Mesenchymal stem cell (in vitro differentiated cells and primary cell): ENCODE data around the gene SSU72.
"Not testable (repeated sequence)": the region's sequence is repeated elsewhere in the genome, so short reads cannot be mapped to it uniquely, and the experiment has no call there.

Experiments used
- DNase-seq: peaks from one replicate; pipeline ENCODE4 v3.0.0-alpha.2; 2013
- H2AFZ ChIP-seq: one replicate; pipeline ENCODE4 v1.6.1; 2013; ENCODE audit warnings: low read depth, mild to moderate bottlenecking, control low read depth, inconsistent platforms, low read length, moderate library complexity
- H2AK5ac ChIP-seq: 2 replicates; pipeline ENCODE4 v1.6.1; 2013; ENCODE audit warnings: low read length, moderate library complexity, mild to moderate bottlenecking, inconsistent platforms; ENCODE audit not compliant: severe bottlenecking
- H2BK120ac ChIP-seq: one replicate; pipeline ENCODE4 v1.6.1; 2013; ENCODE audit warnings: low read depth, mild to moderate bottlenecking, inconsistent platforms, low read length, moderate library complexity
- H2BK12ac ChIP-seq, 2 experiments: one replicate each; pipeline ENCODE4 v1.6.1; 2013; ENCODE audit warnings: inconsistent platforms in 2 of 2, low read length in 2 of 2, mild to moderate bottlenecking in 2 of 2, moderate library complexity in 2 of 2, control low read depth in 1 of 2
- H2BK15ac ChIP-seq: one replicate; pipeline ENCODE4 v1.6.1; 2013; ENCODE audit warnings: mild to moderate bottlenecking, low read depth, inconsistent platforms; ENCODE audit not compliant: poor library complexity, severe bottlenecking
- H2BK5ac ChIP-seq: 2 replicates; pipeline ENCODE4 v1.6.1; 2013; ENCODE audit warnings: low read depth, mild to moderate bottlenecking, low read length, control low read depth, inconsistent platforms; ENCODE audit not compliant: poor library complexity, severe bottlenecking
- H3K14ac ChIP-seq, 2 experiments: one replicate each; pipeline ENCODE4 v1.6.1; 2013; ENCODE audit warnings: inconsistent platforms in 2 of 2, low read length in 2 of 2, control low read depth in 1 of 2, mild to moderate bottlenecking in 1 of 2, moderate library complexity in 1 of 2
- H3K18ac ChIP-seq, 2 experiments: one replicate each; pipeline ENCODE4 v1.6.1; 2013; ENCODE audit warnings: inconsistent platforms in 2 of 2, low read length in 2 of 2, control low read depth in 1 of 2, low read depth in 1 of 2, mild to moderate bottlenecking in 1 of 2
- H3K23ac ChIP-seq, 2 experiments: one replicate each; pipeline ENCODE4 v1.6.1; 2013; ENCODE audit warnings: inconsistent platforms in 2 of 2, low read length in 2 of 2, mild to moderate bottlenecking in 2 of 2, moderate library complexity in 2 of 2, control low read depth in 1 of 2
- H3K27ac ChIP-seq: 2 replicates; pipeline ENCODE4 v1.5.1; 2013; ENCODE audit warnings: mild to moderate bottlenecking, moderate library complexity, low read length, control low read depth, inconsistent platforms; ENCODE audit not compliant: poor library complexity, severe bottlenecking
- H3K27me3 ChIP-seq, 2 experiments: 2 replicates each; pipeline versions ENCODE4 v1.6.1 to v1.7.0; 2013; ENCODE audit warnings: low read length in 2 of 2, mild to moderate bottlenecking in 2 of 2, moderate library complexity in 2 of 2, control low read depth in 1 of 2, inconsistent platforms in 1 of 2; ENCODE audit not compliant: control insufficient read depth in 1 of 2, insufficient read depth in 1 of 2
- H3K36me3 ChIP-seq, 2 experiments: 2 replicates each; pipeline versions ENCODE4 v1.6.1 to v1.7.0; 2013; ENCODE audit warnings: low read length in 2 of 2, control low read depth in 1 of 2, inconsistent platforms in 1 of 2, low read depth in 1 of 2, mild to moderate bottlenecking in 1 of 2; ENCODE audit not compliant: insufficient read depth in 2 of 2, control insufficient read depth in 1 of 2
- H3K4ac ChIP-seq, 2 experiments: one replicate each; pipeline ENCODE4 v1.6.1; 2013; ENCODE audit warnings: inconsistent platforms in 2 of 2, low read length in 2 of 2, mild to moderate bottlenecking in 2 of 2, moderate library complexity in 2 of 2, control low read depth in 1 of 2, low read depth in 1 of 2
- H3K4me1 ChIP-seq: 2 replicates; pipeline ENCODE4 v1.6.1; 2013; ENCODE audit warnings: low read depth, low read length, control low read depth; ENCODE audit not compliant: control insufficient read depth, insufficient read depth
- H3K4me2 ChIP-seq: 2 replicates; pipeline ENCODE4 v1.6.1; 2013; ENCODE audit warnings: low read length, mild to moderate bottlenecking, inconsistent platforms; ENCODE audit not compliant: poor library complexity, severe bottlenecking
- H3K4me3 ChIP-seq, 2 experiments: 2 replicates each; pipeline versions ENCODE4 v1.5.1 to v1.7.0; 2013; ENCODE audit warnings: low read length in 2 of 2, mild to moderate bottlenecking in 2 of 2, control low read depth in 1 of 2, low read depth in 1 of 2; ENCODE audit not compliant: insufficient read depth in 1 of 2
- H3K79me1 ChIP-seq: replicated peaks from 2 replicates; pipeline ENCODE4 v1.6.1; 2013; ENCODE audit warnings: mild to moderate bottlenecking, control low read depth, low read length, inconsistent platforms; ENCODE audit not compliant: poor library complexity, severe bottlenecking
- H3K9ac ChIP-seq: 2 replicates; pipeline ENCODE4 v1.7.0; 2013; ENCODE audit warnings: mild to moderate bottlenecking, low read length, moderate library complexity
- H3K9me3 ChIP-seq: 2 replicates; pipeline ENCODE4 v1.7.0; 2013; ENCODE audit warnings: mild to moderate bottlenecking, low read length; ENCODE audit not compliant: control insufficient read depth
- H4K8ac ChIP-seq: one replicate; pipeline ENCODE4 v1.6.1; 2013; ENCODE audit warnings: inconsistent platforms, mild to moderate bottlenecking, low read length, moderate library complexity
- H4K91ac ChIP-seq: one replicate; pipeline ENCODE4 v1.6.1; 2013; ENCODE audit warnings: mild to moderate bottlenecking, low read length, inconsistent platforms
- WGBS: methylation state at CpG from one replicate; pipeline ENCODE4 v1.1.7; 2013; ENCODE audit warnings: mixed read lengths; 5-methylcytosine and 5-hydroxymethylcytosine counted together

Gene SSU72

GRCh38 chr1:1596493-1597274 lies 22.0 kb upstream of the SSU72 start:
- H3K4me2 ChIP-seq, result no peak overlapping the region
- WGBS, result 50% methylated on average over 12 of the region's 12 CpGs

GRCh38 chr1:1595341-1595740 lies 20.7 kb upstream of the SSU72 start:
- H3K9me3 ChIP-seq, H4K91ac ChIP-seq, H3K4me3 ChIP-seq, H2AFZ ChIP-seq, H3K79me1 ChIP-seq, H2BK15ac ChIP-seq, H3K14ac ChIP-seq, H3K4me2 ChIP-seq, H4K8ac ChIP-seq, H3K27ac ChIP-seq, H3K36me3 ChIP-seq, H2BK120ac ChIP-seq, DNase-seq, H3K4ac ChIP-seq, H2AK5ac ChIP-seq, H3K9ac ChIP-seq, H3K18ac ChIP-seq, H3K23ac ChIP-seq, H2BK12ac ChIP-seq, H2BK5ac ChIP-seq: not testable (repeated sequence)
- Histone ChIP-seq H3K27me3 (peaks cover 44 to 46% of the 10 kb centered on the region in 2 experiments), H3K4me1 (peaks cover 28% of the 10 kb centered on the region)
- WGBS, result 85% methylated on average over 2 of the region's 2 CpGs

More at GRCh38 chr1:1596493-1597274, 22.0 kb upstream of the SSU72 start:
- Histone ChIP-seq H3K4me3 (no peak overlapping the region), H3K36me3 (peaks cover 0 to 3% of the 10 kb centered on the region in 2 experiments), H3K79me1 (no peaks in the 10 kb centered on the region), H2AK5ac (no peak overlapping the region), H3K4ac (no peak overlapping the region), H4K8ac (no peak overlapping the region), H3K23ac (no peak overlapping the region), H2AFZ (no peak overlapping the region), H2BK15ac (no peak overlapping the region), H3K14ac (no peak overlapping the region), H4K91ac (no peak overlapping the region), H3K9me3 (no peaks in the 10 kb centered on the region), H2BK5ac (no peak overlapping the region), H3K9ac (no peak overlapping the region), H3K27me3 (peaks cover 56 to 57% of the 10 kb centered on the region in 2 experiments), H2BK120ac (no peak overlapping the region), H2BK12ac (no peak overlapping the region), H3K18ac (no peak overlapping the region), H3K27ac (no peak overlapping the region), H3K4me1 (peaks cover 33% of the 10 kb centered on the region)
- no peak for DNase-seq

- H2AK5ac ChIP-seq, result no peak overlapping the region
- H3K4me2 ChIP-seq, result no peak overlapping the region
- no peak overlapping the region for H3K14ac ChIP-seq
- peaks cover 0 to 3% of the 10 kb centered on the region in 2 experiments for H3K36me3 ChIP-seq
- peaks cover 43 to 45% of the 10 kb centered on the region in 2 experiments for H3K27me3 ChIP-seq
- H2AFZ ChIP-seq, result no peak overlapping the region
- WGBS, result 78% methylated on average over 9 of the region's 10 CpGs
- H2BK12ac ChIP-seq, result no peak overlapping the region
- no peak overlapping the region for H4K8ac ChIP-seq
- H3K4me1 ChIP-seq, result peaks cover 26% of the 10 kb centered on the region
- DNase-seq, result no peak
- H3K4me3 ChIP-seq, result no peak overlapping the region
- H3K4ac ChIP-seq, result no peak overlapping the region
- H3K23ac ChIP-seq, result no peak overlapping the region
- H2BK15ac ChIP-seq, result no peak overlapping the region
- H3K9me3 ChIP-seq, result no peaks in the 10 kb centered on the region
- no peak overlapping the region for H3K18ac ChIP-seq
- H3K27ac ChIP-seq, result no peak overlapping the region
- no peak overlapping the region for H4K91ac ChIP-seq
- H2BK120ac ChIP-seq, result no peak overlapping the region
- H3K79me1 ChIP-seq, result no peaks in the 10 kb centered on the region
- no peak overlapping the region for H3K9ac ChIP-seq
- H2BK5ac ChIP-seq, result no peak overlapping the region
These were observed 20.1 kb upstream of the SSU72 start for GRCh38 chr1:1594602-1595260.

GRCh38 chr1:1593834-1594601 lies 19.4 kb upstream of the SSU72 start:
- no peak overlapping the region for H3K14ac ChIP-seq
- no peak overlapping the region for H4K8ac ChIP-seq
- no peak overlapping the region for H2AK5ac ChIP-seq
- H3K36me3 ChIP-seq, result peaks cover 0 to 3% of the 10 kb centered on the region in 2 experiments
- no peak overlapping the region for H2BK120ac ChIP-seq
- no peak overlapping the region for H3K4me3 ChIP-seq
- H3K9ac ChIP-seq, result no peak overlapping the region
- no peaks in the 10 kb centered on the region for H3K9me3 ChIP-seq
- no peak overlapping the region for H3K4me2 ChIP-seq
- no peak overlapping the region for H3K27ac ChIP-seq
- H3K27me3 ChIP-seq, result peaks cover 42 to 43% of the 10 kb centered on the region in 2 experiments
- no peak overlapping the region for H2BK5ac ChIP-seq
- no peak overlapping the region for H2BK15ac ChIP-seq
- H3K79me1 ChIP-seq, result no peaks in the 10 kb centered on the region
- no peak overlapping the region for H2AFZ ChIP-seq
- H4K91ac ChIP-seq, result peak overlapping the region; percentile 22
- DNase-seq, result no peak
- H2BK12ac ChIP-seq, result no peak overlapping the region
- 91% methylated on average over 24 of the region's 24 CpGs for WGBS
- H3K23ac ChIP-seq, result peak overlapping the region in 1 of 2 experiments; percentile 53
- H3K4me1 ChIP-seq, result peaks cover 20% of the 10 kb centered on the region
- H3K4ac ChIP-seq, result no peak overlapping the region
- no peak overlapping the region for H3K18ac ChIP-seq
